LNCAP (cell line): ENCODE measurements around the gene DIPK1B.

Experiments
- TF ChIP-seq, protein P1 (sequence below): fragments of 450-650 bp; IDR thresholded peaks from 2 replicates; pipeline ENCODE4 v1.5.1; 2017; ENCODE audit warnings: mild to moderate bottlenecking

Gene DIPK1B

DNA sequence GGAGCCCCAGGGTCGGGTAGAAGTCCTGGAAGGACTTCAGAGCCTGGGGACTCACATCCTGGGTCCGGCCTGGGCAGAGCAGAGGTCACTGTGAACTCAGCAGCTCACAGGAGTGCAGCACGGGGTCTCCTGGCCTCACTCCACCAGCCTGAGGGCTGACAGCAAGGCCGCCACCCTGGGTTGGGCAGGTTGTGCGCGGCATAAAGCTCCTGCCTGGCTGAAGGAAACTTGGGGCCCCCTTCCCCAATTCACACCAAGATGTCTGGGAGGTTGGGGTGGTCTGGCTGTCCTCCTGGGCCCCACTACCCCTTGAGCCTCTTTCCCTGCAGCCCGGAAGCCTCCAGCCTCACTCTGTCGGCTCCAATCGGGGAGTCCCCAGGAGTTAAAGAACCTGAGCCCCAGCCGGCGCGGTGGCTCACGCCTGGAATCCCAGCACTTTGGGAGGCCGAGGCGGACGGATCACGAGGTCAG, 49.9 kb downstream of the DIPK1B start:
- TF ChIP-seq, protein P1, sequence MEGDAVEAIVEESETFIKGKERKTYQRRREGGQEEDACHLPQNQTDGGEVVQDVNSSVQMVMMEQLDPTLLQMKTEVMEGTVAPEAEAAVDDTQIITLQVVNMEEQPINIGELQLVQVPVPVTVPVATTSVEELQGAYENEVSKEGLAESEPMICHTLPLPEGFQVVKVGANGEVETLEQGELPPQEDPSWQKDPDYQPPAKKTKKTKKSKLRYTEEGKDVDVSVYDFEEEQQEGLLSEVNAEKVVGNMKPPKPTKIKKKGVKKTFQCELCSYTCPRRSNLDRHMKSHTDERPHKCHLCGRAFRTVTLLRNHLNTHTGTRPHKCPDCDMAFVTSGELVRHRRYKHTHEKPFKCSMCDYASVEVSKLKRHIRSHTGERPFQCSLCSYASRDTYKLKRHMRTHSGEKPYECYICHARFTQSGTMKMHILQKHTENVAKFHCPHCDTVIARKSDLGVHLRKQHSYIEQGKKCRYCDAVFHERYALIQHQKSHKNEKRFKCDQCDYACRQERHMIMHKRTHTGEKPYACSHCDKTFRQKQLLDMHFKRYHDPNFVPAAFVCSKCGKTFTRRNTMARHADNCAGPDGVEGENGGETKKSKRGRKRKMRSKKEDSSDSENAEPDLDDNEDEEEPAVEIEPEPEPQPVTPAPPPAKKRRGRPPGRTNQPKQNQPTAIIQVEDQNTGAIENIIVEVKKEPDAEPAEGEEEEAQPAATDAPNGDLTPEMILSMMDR = no peak

DNA sequence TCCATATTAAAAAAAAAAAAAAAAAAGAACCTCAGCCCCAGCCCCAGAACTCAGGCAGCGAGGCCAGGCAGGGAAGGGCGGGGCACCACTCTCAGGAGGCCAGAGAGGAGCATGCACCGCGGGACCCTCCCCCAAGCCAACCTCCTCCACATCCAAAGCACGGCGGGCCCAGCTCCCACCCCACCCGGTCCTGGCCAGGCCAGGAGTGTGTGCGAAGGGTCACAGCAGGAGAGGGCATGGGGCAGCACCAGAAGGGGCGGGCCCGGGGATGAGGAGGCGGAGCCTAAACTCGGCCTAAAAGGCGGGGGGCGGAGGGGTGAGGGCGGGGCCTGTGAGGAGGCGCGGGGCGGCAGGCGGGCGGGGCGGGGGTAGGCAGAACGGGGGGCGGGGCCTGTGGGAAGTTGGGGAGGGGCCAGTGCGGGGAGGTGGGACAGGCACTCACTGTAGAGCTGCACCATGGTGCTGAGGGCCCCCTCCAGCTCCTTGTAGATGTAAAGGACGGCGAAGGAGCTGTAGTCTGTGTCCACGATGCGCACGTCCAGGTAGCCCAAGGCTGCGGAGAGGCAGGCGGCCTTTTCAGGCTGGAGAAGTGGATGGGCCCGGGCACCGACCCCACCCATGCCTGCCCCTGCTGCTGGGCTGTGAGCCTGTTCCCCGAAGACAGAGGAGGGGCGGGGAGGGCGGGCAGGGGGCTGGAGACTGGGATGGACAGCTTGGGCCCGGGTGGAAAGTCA, 50.7 kb downstream of the DIPK1B start:
- TF ChIP-seq, protein P1 = no peak

DNA sequence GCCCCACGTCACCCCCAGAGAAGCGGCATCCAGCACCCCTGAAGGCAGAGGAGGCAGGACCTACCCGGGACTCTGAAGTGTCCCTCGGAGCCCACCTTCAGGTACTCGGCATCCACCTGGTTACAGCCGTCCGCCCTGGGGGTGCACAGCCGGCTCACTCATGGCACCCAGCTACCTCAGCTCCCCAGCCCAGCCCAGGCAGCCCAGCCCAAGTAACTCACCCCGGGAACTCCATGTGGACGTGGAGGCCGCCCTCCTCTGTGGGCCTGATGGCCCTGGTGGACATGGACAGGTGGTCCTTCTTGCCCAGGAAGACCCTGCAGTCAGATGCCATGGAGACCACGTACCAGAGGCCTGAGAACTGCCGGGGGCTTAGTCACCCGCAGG, 51.3 kb downstream of the DIPK1B start:
- TF ChIP-seq, protein P1 = no peak

DNA sequence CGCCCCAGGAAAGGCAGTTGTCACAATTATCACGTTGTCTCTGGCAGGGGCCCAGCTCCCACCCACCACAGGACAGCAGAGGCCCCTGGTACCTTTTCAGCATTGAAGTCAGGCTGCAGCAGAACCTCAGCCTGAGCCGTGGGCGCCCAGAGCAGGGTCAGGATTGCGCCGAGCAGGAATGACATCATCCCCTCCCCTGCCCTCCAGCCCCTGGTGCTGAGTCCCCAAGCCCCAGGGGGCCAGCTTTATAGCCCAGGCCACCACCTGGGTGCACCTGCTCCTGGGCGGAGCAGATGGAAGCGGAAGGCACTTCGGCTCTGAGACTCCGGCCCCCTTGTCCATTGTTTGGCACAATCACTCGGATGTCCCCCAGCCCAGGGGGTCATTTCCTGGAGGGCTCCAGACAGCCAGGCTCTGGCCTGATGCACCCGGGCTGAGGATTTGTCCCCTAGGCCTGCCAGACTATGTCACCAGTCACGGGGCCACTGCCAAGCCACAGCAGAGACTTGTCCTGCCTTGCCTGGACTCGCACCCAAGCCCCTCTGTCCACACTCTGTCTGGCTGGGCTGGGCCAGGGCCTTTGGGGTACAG, 52.0 kb downstream of the DIPK1B start, which contains the start of gene LCN15:
Gene LCN15, minus strand, starts transcription at position 218 of the 591 bp plus-strand sequence. Its CDS starts 30 bp downstream, at position 188.
- TF ChIP-seq, protein P1 = no peak

DNA sequence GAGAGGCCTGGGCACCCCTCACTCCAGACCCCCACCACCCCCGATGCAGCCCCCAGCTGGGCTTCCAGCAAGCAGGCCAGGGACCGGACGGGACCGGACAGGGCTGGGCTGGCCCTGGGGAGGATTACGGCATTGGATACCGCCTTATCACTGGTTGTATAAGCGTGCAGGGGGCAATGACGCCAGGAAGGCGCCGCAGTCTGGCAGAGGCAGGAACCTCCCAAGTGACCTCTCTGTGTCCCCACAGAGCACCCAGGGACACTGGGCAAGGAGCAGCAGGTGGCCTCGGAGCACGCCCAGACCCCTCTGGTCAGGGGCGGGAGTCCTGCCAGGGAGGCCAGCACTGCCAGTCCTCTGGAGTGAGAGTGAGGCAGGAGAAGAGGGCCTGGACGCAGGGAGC, 52.7 kb downstream of the DIPK1B start:
- TF ChIP-seq, protein P1 = no peak

DNA sequence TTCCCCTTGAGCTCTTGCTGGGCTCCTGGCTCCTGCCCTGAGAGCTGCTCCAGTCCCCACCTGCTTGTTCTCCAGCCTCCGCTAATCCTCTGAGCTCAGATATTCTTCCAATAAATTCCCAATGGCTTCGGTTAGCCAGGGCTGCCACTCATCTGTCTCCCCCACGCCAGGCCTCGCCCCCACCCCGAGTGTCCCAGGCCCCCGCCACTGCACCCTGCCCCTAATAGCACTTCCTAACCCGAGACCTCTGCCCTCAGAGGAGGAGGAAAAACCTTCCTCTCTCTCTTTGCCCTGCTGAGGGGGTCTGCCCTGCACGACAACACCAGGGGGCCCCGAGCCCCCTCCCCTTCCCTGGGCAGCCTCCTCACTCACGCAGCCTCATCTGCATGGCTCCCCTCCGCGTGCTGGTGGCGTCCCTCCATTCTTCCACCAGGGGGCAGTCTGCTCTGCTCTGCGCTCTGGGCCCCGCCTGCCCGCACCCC, 57.4 kb downstream of the DIPK1B start:
- TF ChIP-seq, protein P1 = peak; percentile 65

DNA sequence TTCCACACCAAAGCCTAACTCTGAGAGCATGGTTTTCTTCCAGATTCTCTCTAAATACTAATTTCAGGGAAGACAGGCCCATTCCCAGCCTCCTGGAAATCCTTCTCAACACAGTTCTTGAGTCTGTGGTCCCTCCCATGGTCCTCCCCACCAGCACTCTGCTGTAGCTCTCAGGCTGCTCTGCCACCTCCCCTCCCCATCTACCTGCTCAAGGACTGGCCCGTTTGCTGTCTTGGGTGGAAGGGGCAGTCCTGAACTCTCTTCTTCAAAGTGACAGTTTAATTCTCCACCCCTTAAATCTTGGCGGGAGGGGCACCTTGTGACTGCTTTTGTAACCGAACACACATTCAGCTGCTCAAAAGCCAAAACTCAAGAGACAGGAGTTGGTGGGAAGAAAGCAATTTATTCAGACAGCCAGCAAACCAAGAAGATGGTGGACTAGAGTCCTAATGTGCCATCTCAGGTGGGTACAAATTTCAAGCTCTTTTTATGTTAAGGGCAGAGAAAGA, 59.6 kb downstream of the DIPK1B start:
- TF ChIP-seq, protein P1 = no peak
